K562 (cell line): Measurements from ENCODE around the gene MFAP5. TPM values are rescaled to one million over a fixed set of nuclear protein-coding genes. Genes with fewer than 3 reads are reported as not detected.

Source experiments
- ATAC-seq: fragments of 200-7000 bp; cut with Tn5 transposase; 3 replicates; pipeline ENCODE4 v1.9.1; 2020; ENCODE audit warnings: moderate library complexity
- BruUV-seq: library from RNA; stranded (reverse); fragments of 400-500 nt; replicated peaks from 2 replicates; lab custom pipeline; 2021; lab: Mats Ljungman, UMichigan
- CTCF ChIA-PET: fragments of 300-600 bp; formaldehyde crosslinking; extraction: SDS; loops from one replicate; lab custom pipeline; 2021; ENCODE audit warnings: low intra/inter-chr PET ratio; lab: Yijun Ruan, JAX
- POLR2A ChIA-PET: fragments of 300-600, 350-650 bp; sonication (Branson Sonifier 250); formaldehyde crosslinking; extraction: SDS; loops from one replicate; lab custom pipeline; 2021; ENCODE audit warnings: antibody characterized with exemption, inconsistent platforms; lab: Yijun Ruan, JAX
- DNase-seq, 4 experiments: peaks; one replicate each; pipeline versions ENCODE4 v3.0.0 to v3.0.0-alpha.2; 2011 to 2018; ENCODE audit warnings: low spot score in 3 of 4, mixed read lengths in 3 of 4; ENCODE audit errors: extremely low read depth in 1 of 4
- FAIRE-seq: peaks from 2 replicates; lab custom pipeline; 2011; peaks lifted over from hg19 to GRCh38; lab: Jason Lieb, UNC
- H2AFZ ChIP-seq: 2 replicates; pipeline ENCODE4 v1.6.0; 2011; ENCODE audit warnings: low read depth, low read length, control low read depth, inconsistent platforms
- H3K27ac ChIP-seq: fragments of 200-600 bp; 3 replicates; pipeline ENCODE4 v1.8.0; 2011; ENCODE audit warnings: low read depth, mild to moderate bottlenecking, control low read depth, inconsistent platforms, low read length, moderate library complexity, mixed read lengths; ENCODE audit errors: extremely low read depth
- H3K27me3 ChIP-seq, 2 experiments: fragments of 300-600 bp in 1 of 2; 2 replicates in 1 of 2; 3 replicates in 1 of 2; pipeline versions ENCODE4 v1.6.0 to v1.8.0; 2011; ENCODE audit warnings: inconsistent platforms in 2 of 2, low read length in 2 of 2, mild to moderate bottlenecking in 1 of 2, mixed read lengths in 1 of 2, moderate library complexity in 1 of 2; ENCODE audit not compliant: control insufficient read depth in 2 of 2, insufficient read depth in 2 of 2
- H3K36me3 ChIP-seq: fragments of 300-600 bp; 3 replicates; pipeline ENCODE4 v1.8.0; 2011; ENCODE audit warnings: mild to moderate bottlenecking, low read length, inconsistent platforms; ENCODE audit not compliant: control insufficient read depth, insufficient read depth
- H3K4me1 ChIP-seq, 2 experiments: fragments of 200-600 bp in 1 of 2; replicated peaks in 1 of 2; 2 replicates in 1 of 2; 3 replicates in 1 of 2; pipeline versions ENCODE4 v1.5.1 to v1.8.0; 2011; ENCODE audit warnings: inconsistent platforms in 2 of 2, low read length in 2 of 2, mild to moderate bottlenecking in 1 of 2, mixed read lengths in 1 of 2, moderate library complexity in 1 of 2; ENCODE audit not compliant: control insufficient read depth in 2 of 2, insufficient read depth in 2 of 2
- H3K4me2 ChIP-seq: 2 replicates; pipeline ENCODE4 v1.6.1; 2011; ENCODE audit warnings: low read length, control low read depth, inconsistent platforms, mixed read lengths; ENCODE audit not compliant: insufficient read depth
- H3K4me3 ChIP-seq: fragments of 200-600 bp; sonication (generic), shearing (Covaris generic); 2 replicates; pipeline ENCODE4 v1.5.1; 2016; ENCODE audit warnings: control low read depth, inconsistent platforms
- H3K79me2 ChIP-seq: fragments of 200-600 bp; 3 replicates; pipeline ENCODE4 v1.8.0; 2011; ENCODE audit warnings: low read length, inconsistent platforms; ENCODE audit not compliant: control insufficient read depth, insufficient read depth
- H3K9ac ChIP-seq, 2 experiments: 2 replicates each; pipeline versions ENCODE4 v1.6.0 to v1.6.1; 2011; ENCODE audit warnings: low read depth in 2 of 2, low read length in 2 of 2, control low read depth in 1 of 2, inconsistent platforms in 1 of 2, mild to moderate bottlenecking in 1 of 2, mixed read lengths in 1 of 2; ENCODE audit not compliant: insufficient read depth in 1 of 2
- H3K9me1 ChIP-seq: one replicate; pipeline ENCODE4 v1.6.0; 2011; ENCODE audit warnings: inconsistent platforms, mild to moderate bottlenecking, low read length, moderate library complexity; ENCODE audit not compliant: control insufficient read depth, insufficient read depth
- H3K9me3 ChIP-seq: replicated peaks from 2 replicates; pipeline ENCODE4 v1.5.1; 2011; ENCODE audit warnings: low read depth, low read length, inconsistent platforms; ENCODE audit not compliant: control insufficient read depth, insufficient read depth
- H4K20me1 ChIP-seq: replicated peaks from 2 replicates; pipeline ENCODE4 v1.6.1; 2011; ENCODE audit warnings: low read length, inconsistent platforms, mixed read lengths; ENCODE audit not compliant: control insufficient read depth, insufficient read depth
- NCOR1 ChIP-seq: fragments of 450-650 bp; IDR thresholded peaks from 2 replicates; pipeline ENCODE4 v1.6.1; 2016; ENCODE audit warnings: mild to moderate bottlenecking, moderate library complexity
- STAG1 ChIP-seq: sonication (generic); formaldehyde crosslinking; IDR thresholded peaks from 2 replicates; pipeline ENCODE4 v1.5.0; 2020; ENCODE audit warnings: missing genetic modification reagents, borderline replicate concordance
- WGBS: fragments of 100-300 bp; shearing (Covaris generic); methylation state at CpG from one replicate; pipeline ENCODE4 v1.1.6; 2016; ENCODE audit warnings: low coverage, mixed read lengths; ENCODE audit not compliant: insufficient coverage; ENCODE audit errors: missing lambda C conversion rate; 5-methylcytosine and 5-hydroxymethylcytosine counted together
- in situ Hi-C: fragments of 300-500 bp; cut with MboI; formaldehyde crosslinking; loops from 4 replicates; pipeline ENCODE4 v1.15.0; 2018; ENCODE audit warnings: inconsistent platforms, mixed read lengths
- intact Hi-C: fragments of 100-400 bp; cut with micrococcal nuclease; formaldehyde crosslinking; loops from 2 replicates; pipeline ENCODE4 v1.14.2; 2022
- polyA plus RNA-seq, 8 experiments: library from polyadenylated mRNA; depleted of rRNA in 4 of 8; stranded (reverse) in 5 of 8; unstranded in 3 of 8; fragments of >200 nt; fragmentation: Nextera tagmentation in 2 of 8; fragmentation: Illumina TruSeq in 1 of 8; extraction: Ambion mirVana in 2 of 8; extraction: Trizol in 1 of 8; gene quantifications; 2 replicates each; pipeline versions ENCODE4 v1.2.1 to v1.2.3, GENCODE V29; 2011 to 2014; ENCODE audit warnings: inconsistent platforms in 1 of 8, missing spikeins in 1 of 8
- total RNA-seq, 7 experiments: library from RNA; depleted of rRNA in 6 of 7; stranded (reverse); fragments of >200 nt in 6 of 7; fragmentation: Illumina TruSeq in 2 of 7; extraction: Trizol in 2 of 7; gene quantifications; 2 replicates each; pipeline versions ENCODE4 v1.2.1 to v1.2.3, GENCODE V29; 2011 to 2021; ENCODE audit warnings: low replicate concordance in 1 of 7
- TF ChIP-seq, protein P1 (sequence below): fragments of 450-650 bp; conservative IDR thresholded peaks from 2 replicates; pipeline ENCODE4 v1.6.1; 2016; ENCODE audit warnings: missing genetic modification characterization, low read depth, mild to moderate bottlenecking, control low read depth, missing compliant biosample characterization
- TF ChIP-seq, protein P2 (sequence below): fragments of 250-450 bp; sonication (Bioruptor Pico); IDR thresholded peaks from 2 replicates; pipeline ENCODE4 v1.4.0; 2020
- TF ChIP-seq, protein P3 (sequence below): fragments of 450-650 bp; IDR thresholded peaks from 2 replicates; pipeline ENCODE4 v1.6.1; 2016; ENCODE audit warnings: low read depth

The MFAP5 gene
- total and polyA plus RNA-seq, 9 of the 15 experiments (the other 6 are each of a cell fraction or from before 2014, with no cell fraction given), result not detected

DNA sequence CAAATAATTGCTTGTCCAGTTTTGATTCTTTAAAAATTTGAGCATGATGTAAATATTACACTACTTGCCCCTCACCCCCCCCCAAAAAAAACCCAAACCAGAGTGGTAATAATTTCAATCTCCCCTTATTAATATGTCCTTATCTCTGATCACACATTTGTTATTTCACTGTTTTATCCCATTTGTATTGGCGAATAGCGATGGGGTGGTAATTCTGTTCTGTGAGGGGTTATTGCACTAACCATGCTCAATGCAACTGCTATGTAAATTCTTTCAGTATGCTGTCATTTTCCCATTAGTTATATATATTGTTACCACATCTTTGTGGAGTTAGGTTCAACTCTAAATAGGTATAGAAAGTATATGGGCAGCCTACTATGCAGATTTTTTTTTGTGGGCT is 36.3 kb upstream of the MFAP5 start:
- DNase-seq (no peak), FAIRE-seq (no peak), ATAC-seq (no peak)
- Histone ChIP-seq H3K36me3 (peaks cover 13% of the 10 kb centered on the region; the same call in 2 of the 3 replicates), H3K4me2 (peak overlapping the region; percentile 75), H3K4me3 (peak overlapping the region; percentile 87), H3K9ac (peak overlapping the region in 1 of 2 experiments; percentile 87; a peak in 2 of 4 replicates), H3K27ac (peak overlapping the region; percentile 89), H3K9me1 (no peaks in the 10 kb centered on the region), H3K9me3 (no peaks in the 10 kb centered on the region), H4K20me1 (no peaks in the 10 kb centered on the region), H3K4me1 (peaks cover 8 to 10% of the 10 kb centered on the region in 2 experiments; a peak in 4 of 5 replicates), H3K27me3 (no peaks in the 10 kb centered on the region), H3K79me2 (peaks cover 56% of the 10 kb centered on the region), H2AFZ (peak overlapping the region; percentile 83)
- in situ Hi-C loops (loop anchor here (5.0 kb wide), 1 partner anchor 103 kb away; no protein-coding TSS in a partner anchor), intact Hi-C loops (no loop called here)
- POLR2A ChIA-PET, result no interaction called here
- BruUV-seq, result no TSS peak
- WGBS, result 0% methylated on average over 2 of the region's 2 CpGs
- CTCF ChIA-PET, result interaction anchor here (0.7 kb wide), 1 partner anchor 191 kb away, joined by 3 read pairs; no protein-coding TSS in a partner anchor
- TF ChIP-seq, protein P1, sequence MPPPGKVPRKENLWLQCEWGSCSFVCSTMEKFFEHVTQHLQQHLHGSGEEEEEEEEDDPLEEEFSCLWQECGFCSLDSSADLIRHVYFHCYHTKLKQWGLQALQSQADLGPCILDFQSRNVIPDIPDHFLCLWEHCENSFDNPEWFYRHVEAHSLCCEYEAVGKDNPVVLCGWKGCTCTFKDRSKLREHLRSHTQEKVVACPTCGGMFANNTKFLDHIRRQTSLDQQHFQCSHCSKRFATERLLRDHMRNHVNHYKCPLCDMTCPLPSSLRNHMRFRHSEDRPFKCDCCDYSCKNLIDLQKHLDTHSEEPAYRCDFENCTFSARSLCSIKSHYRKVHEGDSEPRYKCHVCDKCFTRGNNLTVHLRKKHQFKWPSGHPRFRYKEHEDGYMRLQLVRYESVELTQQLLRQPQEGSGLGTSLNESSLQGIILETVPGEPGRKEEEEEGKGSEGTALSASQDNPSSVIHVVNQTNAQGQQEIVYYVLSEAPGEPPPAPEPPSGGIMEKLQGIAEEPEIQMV (tag), result no peak
- TF ChIP-seq STAG1 (no peak), NCOR1 (no peak)
- TF ChIP-seq, protein P2, sequence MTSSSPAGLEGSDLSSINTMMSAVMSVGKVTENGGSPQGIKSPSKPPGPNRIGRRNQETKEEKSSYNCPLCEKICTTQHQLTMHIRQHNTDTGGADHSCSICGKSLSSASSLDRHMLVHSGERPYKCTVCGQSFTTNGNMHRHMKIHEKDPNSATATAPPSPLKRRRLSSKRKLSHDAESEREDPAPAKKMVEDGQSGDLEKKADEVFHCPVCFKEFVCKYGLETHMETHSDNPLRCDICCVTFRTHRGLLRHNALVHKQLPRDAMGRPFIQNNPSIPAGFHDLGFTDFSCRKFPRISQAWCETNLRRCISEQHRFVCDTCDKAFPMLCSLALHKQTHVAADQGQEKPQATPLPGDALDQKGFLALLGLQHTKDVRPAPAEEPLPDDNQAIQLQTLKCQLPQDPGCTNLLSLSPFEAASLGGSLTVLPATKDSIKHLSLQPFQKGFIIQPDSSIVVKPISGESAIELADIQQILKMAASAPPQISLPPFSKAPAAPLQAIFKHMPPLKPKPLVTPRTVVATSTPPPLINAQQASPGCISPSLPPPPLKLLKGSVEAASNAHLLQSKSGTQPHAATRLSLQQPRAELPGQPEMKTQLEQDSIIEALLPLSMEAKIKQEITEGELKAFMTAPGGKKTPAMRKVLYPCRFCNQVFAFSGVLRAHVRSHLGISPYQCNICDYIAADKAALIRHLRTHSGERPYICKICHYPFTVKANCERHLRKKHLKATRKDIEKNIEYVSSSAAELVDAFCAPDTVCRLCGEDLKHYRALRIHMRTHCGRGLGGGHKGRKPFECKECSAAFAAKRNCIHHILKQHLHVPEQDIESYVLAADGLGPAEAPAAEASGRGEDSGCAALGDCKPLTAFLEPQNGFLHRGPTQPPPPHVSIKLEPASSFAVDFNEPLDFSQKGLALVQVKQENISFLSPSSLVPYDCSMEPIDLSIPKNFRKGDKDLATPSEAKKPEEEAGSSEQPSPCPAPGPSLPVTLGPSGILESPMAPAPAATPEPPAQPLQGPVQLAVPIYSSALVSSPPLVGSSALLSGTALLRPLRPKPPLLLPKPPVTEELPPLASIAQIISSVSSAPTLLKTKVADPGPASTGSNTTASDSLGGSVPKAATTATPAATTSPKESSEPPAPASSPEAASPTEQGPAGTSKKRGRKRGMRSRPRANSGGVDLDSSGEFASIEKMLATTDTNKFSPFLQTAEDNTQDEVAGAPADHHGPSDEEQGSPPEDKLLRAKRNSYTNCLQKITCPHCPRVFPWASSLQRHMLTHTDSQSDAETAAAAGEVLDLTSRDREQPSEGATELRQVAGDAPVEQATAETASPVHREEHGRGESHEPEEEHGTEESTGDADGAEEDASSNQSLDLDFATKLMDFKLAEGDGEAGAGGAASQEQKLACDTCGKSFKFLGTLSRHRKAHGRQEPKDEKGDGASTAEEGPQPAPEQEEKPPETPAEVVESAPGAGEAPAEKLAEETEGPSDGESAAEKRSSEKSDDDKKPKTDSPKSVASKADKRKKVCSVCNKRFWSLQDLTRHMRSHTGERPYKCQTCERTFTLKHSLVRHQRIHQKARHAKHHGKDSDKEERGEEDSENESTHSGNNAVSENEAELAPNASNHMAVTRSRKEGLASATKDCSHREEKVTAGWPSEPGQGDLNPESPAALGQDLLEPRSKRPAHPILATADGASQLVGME (CRISPR knock-in tag), result no peak
- TF ChIP-seq, protein P3, sequence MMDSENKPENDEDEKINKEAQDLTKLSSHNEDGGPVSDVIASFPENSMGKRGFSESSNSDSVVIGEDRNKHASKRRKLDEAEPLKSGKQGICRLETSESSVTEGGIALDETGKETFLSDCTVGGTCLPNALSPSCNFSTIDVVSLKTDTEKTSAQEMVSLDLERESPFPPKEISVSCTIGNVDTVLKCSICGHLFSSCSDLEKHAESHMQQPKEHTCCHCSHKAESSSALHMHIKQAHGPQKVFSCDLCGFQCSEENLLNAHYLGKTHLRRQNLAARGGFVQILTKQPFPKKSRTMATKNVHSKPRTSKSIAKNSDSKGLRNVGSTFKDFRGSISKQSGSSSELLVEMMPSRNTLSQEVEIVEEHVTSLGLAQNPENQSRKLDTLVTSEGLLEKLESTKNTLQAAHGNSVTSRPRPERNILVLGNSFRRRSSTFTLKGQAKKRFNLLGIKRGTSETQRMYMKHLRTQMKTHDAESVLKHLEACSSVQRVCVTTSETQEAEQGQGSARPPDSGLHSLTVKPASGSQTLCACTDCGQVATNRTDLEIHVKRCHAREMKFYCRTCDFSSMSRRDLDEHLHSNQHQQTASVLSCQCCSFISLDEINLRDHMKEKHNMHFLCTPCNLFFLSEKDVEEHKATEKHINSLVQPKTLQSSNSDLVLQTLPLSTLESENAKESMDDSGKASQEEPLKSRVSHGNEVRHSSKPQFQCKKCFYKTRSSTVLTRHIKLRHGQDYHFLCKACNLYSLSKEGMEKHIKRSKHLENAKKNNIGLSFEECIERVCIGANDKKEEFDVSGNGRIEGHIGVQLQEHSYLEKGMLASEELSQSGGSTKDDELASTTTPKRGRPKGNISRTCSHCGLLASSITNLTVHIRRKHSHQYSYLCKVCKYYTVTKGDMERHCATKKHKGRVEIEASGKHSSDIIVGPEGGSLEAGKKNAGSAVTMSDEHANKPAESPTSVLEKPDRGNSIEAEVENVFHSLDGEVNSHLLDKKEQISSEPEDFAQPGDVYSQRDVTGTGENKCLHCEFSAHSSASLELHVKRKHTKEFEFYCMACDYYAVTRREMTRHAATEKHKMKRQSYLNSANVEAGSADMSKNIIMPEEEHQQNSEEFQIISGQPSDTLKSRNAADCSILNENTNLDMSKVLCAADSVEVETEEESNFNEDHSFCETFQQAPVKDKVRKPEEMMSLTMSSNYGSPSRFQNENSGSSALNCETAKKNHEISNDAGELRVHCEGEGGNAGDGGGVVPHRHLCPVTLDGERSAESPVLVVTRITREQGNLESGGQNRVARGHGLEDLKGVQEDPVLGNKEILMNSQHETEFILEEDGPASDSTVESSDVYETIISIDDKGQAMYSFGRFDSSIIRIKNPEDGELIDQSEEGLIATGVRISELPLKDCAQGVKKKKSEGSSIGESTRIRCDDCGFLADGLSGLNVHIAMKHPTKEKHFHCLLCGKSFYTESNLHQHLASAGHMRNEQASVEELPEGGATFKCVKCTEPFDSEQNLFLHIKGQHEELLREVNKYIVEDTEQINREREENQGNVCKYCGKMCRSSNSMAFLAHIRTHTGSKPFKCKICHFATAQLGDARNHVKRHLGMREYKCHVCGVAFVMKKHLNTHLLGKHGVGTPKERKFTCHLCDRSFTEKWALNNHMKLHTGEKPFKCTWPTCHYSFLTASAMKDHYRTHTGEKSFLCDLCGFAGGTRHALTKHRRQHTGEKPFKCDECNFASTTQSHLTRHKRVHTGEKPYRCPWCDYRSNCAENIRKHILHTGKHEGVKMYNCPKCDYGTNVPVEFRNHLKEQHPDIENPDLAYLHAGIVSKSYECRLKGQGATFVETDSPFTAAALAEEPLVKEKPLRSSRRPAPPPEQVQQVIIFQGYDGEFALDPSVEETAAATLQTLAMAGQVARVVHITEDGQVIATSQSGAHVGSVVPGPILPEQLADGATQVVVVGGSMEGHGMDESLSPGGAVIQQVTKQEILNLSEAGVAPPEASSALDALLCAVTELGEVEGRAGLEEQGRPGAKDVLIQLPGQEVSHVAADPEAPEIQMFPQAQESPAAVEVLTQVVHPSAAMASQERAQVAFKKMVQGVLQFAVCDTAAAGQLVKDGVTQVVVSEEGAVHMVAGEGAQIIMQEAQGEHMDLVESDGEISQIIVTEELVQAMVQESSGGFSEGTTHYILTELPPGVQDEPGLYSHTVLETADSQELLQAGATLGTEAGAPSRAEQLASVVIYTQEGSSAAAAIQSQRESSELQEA, result no peak
